Smooth muscle cell of the brain vasculature (primary cell): ENCODE measurements around the gene PICALM.
"Not testable (repeated sequence)": the region's sequence is repeated elsewhere in the genome, so short reads cannot be mapped to it uniquely, and the experiment has no call there.

Source experiments
- DNase-seq: peaks from one replicate; pipeline ENCODE4 v3.0.0-alpha.2; 2012; ENCODE audit warnings: low read depth, low spot score

The PICALM gene

GRCh38 chr11:85988780-85989179 lies 80.1 kb downstream of the PICALM start:
- no peak for DNase-seq

- no peak for DNase-seq
Observed at GRCh38 chr11:85977751-85978160, 91.1 kb downstream of the PICALM start.

GRCh38 chr11:85976525-85976924 lies 92.4 kb downstream of the PICALM start:
- DNase-seq, result no peak

GRCh38 chr11:85974122-85974521 lies 94.8 kb downstream of the PICALM start:
- DNase-seq, result no peak

GRCh38 chr11:85970593-85970992 lies 98.3 kb downstream of the PICALM start:
- no peak for DNase-seq

- DNase-seq, result no peak
Observed at GRCh38 chr11:85967457-85967856, 101.4 kb downstream of the PICALM start.

GRCh38 chr11:85965202-85965601 lies 103.7 kb downstream of the PICALM start:
- no peak for DNase-seq

- DNase-seq, result no peak
Observed at GRCh38 chr11:85961930-85962363, 106.9 kb downstream of the PICALM start.

GRCh38 chr11:85961130-85961529 lies 107.8 kb downstream of the PICALM start:
- no peak for DNase-seq

GRCh38 chr11:85960678-85961077 lies 108.2 kb downstream of the PICALM start:
- DNase-seq, result no peak

- no peak for DNase-seq
Observed at GRCh38 chr11:85955531-85955930, 113.4 kb downstream of the PICALM start.

GRCh38 chr11:85953491-85954143 lies 115.3 kb downstream of the PICALM start:
- DNase-seq, result no peak

GRCh38 chr11:85952108-85952485 lies 116.8 kb downstream of the PICALM start:
- DNase-seq, result not testable (repeated sequence)

GRCh38 chr11:85951428-85952107 lies 117.3 kb downstream of the PICALM start:
- DNase-seq, result no peak

GRCh38 chr11:85951049-85951405 lies 117.9 kb downstream of the PICALM start:
- no peak for DNase-seq

- no peak for DNase-seq
Observed at GRCh38 chr11:85950317-85951048, 118.4 kb downstream of the PICALM start.

- no peak for DNase-seq
Observed at GRCh38 chr11:85949798-85950197, 119.1 kb downstream of the PICALM start.

- no peak for DNase-seq
Observed at GRCh38 chr11:85948884-85949283, 120.0 kb downstream of the PICALM start.

GRCh38 chr11:85947431-85948272 lies 121.2 kb downstream of the PICALM start:
- peak; percentile 64 for DNase-seq

- DNase-seq, result no peak
Observed at GRCh38 chr11:85946221-85946620, 122.7 kb downstream of the PICALM start.

GRCh38 chr11:85945788-85946187 lies 123.1 kb downstream of the PICALM start:
- DNase-seq, result no peak

GRCh38 chr11:85945296-85945695 lies 123.6 kb downstream of the PICALM start:
- DNase-seq, result no peak
